ENCODE measurements around the gene FBXL7.

DNA sequence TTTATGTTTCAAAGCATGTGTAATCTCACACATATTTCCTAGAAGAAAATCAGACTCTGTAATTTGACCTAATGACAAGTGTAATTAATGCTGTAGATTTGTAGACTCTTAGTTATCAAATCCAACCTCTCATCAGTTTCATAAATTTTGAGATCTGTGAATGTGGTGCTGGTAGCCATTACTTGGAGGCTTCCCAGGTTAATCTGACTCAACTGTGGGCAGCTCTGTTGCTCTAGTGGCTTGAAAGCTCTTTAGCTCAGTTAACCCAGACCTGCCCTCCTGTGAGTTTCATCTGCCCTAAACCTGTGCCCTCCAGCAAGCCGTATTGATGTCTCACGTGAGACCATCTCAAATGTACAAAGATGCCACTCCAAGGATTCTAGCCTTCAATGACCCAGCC lies 323.4 kb downstream of the FBXL7 start:
- TF ChIP-seq, protein P1, sequence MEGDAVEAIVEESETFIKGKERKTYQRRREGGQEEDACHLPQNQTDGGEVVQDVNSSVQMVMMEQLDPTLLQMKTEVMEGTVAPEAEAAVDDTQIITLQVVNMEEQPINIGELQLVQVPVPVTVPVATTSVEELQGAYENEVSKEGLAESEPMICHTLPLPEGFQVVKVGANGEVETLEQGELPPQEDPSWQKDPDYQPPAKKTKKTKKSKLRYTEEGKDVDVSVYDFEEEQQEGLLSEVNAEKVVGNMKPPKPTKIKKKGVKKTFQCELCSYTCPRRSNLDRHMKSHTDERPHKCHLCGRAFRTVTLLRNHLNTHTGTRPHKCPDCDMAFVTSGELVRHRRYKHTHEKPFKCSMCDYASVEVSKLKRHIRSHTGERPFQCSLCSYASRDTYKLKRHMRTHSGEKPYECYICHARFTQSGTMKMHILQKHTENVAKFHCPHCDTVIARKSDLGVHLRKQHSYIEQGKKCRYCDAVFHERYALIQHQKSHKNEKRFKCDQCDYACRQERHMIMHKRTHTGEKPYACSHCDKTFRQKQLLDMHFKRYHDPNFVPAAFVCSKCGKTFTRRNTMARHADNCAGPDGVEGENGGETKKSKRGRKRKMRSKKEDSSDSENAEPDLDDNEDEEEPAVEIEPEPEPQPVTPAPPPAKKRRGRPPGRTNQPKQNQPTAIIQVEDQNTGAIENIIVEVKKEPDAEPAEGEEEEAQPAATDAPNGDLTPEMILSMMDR (IDR thresholded peaks at IDR 0.05; ENCODE audit: low read depth, low read length, missing input control): no peak
- no peak for TF ChIP-seq RAD21 (IDR thresholded peaks at IDR 0.05)
- no peak for TF ChIP-seq JUND (IDR thresholded peaks at IDR 0.05)
- no peak for TF ChIP-seq FOXA1 (IDR thresholded peaks at IDR 0.05)
- TF ChIP-seq, protein P2, sequence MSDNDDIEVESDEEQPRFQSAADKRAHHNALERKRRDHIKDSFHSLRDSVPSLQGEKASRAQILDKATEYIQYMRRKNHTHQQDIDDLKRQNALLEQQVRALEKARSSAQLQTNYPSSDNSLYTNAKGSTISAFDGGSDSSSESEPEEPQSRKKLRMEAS (IDR thresholded peaks at IDR 0.05): no peak

Data from liver (tissue), 3 donors.